Activated B cell treated with CpG ODN at 0.5 μM for 24 hours (primary cell): ENCODE data around the gene DLAT. TPM values are rescaled to one million over a fixed set of nuclear protein-coding genes. Genes with fewer than 3 reads are reported as not detected.

Experiments used
- ATAC-seq: fragments of 200-7000 bp; cut with Tn5 transposase; one replicate; pipeline ENCODE4 v1.10.0; 2021; ENCODE audit warnings: low read depth, mild to moderate bottlenecking, moderate library complexity
- CTCF ChIA-PET: fragments of 350-600 bp; sonication (Branson Sonifier 250); formaldehyde crosslinking; loops from one replicate; lab custom pipeline; 2021; ENCODE audit warnings: antibody characterized with exemption; lab: Charles Lee
- POLR2A ChIA-PET: fragments of 350-600 bp; sonication (Branson Sonifier 250); formaldehyde crosslinking; loops from one replicate; lab custom pipeline; 2021; ENCODE audit warnings: antibody characterized with exemption; lab: Charles Lee
- DNase-seq: peaks from one replicate; pipeline ENCODE4 v3.0.0; 2022
- H3K27ac Mint-ChIP-seq: one replicate; pipeline ENCODE4 v1.8.0; 2020; ENCODE audit warnings: mixed read lengths
- H3K27me3 Mint-ChIP-seq: one replicate; pipeline ENCODE4 v1.8.0; 2021; ENCODE audit warnings: mixed read lengths
- H3K36me3 Mint-ChIP-seq: one replicate; pipeline ENCODE4 v1.8.0; 2021; ENCODE audit warnings: low read depth, mixed read lengths
- H3K4me1 Mint-ChIP-seq: one replicate; pipeline ENCODE4 v1.8.0; 2021; ENCODE audit warnings: mixed read lengths
- H3K4me3 Mint-ChIP-seq: one replicate; pipeline ENCODE4 v1.8.0; 2020; ENCODE audit warnings: mild to moderate bottlenecking, mixed read lengths
- H3K9me3 Mint-ChIP-seq: one replicate; pipeline ENCODE4 v1.8.0; 2020; ENCODE audit warnings: mixed read lengths
- CTCF ChIP-seq: fragments of 200-600 bp; IDR thresholded peaks from one replicate; pipeline ENCODE4 v1.8.0; 2022; ENCODE audit warnings: antibody characterized with exemption, mild to moderate bottlenecking
- intact Hi-C: fragments of 100-400 bp; cut with micrococcal nuclease; formaldehyde crosslinking; loops from one replicate; pipeline ENCODE4 v1.15.1; 2024
- total RNA-seq: library from RNA; stranded (reverse); gene quantifications from 2 replicates; pipeline ENCODE4 v1.2.3, GENCODE V29; 2022

DLAT gene
- total RNA-seq, 1 donor from 2014 or later = 31.5 TPM

DNA sequence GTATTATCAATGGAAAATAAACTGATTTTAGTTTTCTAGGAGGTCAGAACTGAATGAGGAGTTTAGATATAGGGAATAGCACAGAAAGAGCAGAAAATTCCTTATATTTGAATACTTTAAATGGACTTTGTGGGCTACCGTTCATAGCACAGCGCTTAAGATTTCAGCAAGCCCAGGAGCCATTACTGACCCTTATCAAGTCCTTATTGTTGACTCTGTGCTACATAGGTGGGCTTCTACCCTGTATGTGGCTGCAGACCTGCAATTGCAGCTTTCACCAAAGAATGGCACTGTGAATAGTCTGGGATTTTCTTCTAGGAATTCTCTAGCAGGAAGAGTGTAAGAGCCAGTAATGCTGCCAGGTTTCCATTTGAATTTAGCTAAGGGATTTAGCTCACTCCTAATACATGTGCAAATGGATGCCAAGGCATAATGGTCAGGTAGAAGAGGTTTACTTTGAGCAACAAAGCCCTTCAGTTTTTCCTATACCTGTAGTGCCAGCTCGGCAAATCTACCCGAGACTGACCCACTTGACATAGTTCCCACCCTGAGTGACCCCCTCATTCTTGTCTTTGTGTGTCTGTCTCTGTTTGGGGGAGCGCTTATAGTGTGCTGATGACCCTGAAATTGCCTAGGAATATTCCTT is 42.5 kb upstream of the DLAT start:
- no peaks in the 10 kb centered on the region for H3K36me3 Mint-ChIP-seq
- ATAC-seq (no peak), DNase-seq (no peak)
- peaks cover 18% of the 10 kb centered on the region for H3K27me3 Mint-ChIP-seq
- no peak overlapping the region for H3K27ac Mint-ChIP-seq
- H3K9me3 Mint-ChIP-seq = no peaks in the 10 kb centered on the region
- intact Hi-C loops = loop anchor here (1.0 kb wide), 3 partner anchors 51 to 103 kb away; partner anchors contain the start of genes CFAP68 and FDXACB1
- peaks cover 4% of the 10 kb centered on the region for H3K4me1 Mint-ChIP-seq
- ChIA-PET CTCF (interaction anchor here (1.2 to 3.6 kb wide), 9 partner anchors 11 to 105 kb away, joined by 3 to 39 read pairs (median 7); no protein-coding TSS in a partner anchor), POLR2A (interaction anchor here (2.5 kb wide), 1 partner anchor 51 kb away, joined by 8 read pairs; no protein-coding TSS in a partner anchor)
- TF ChIP-seq CTCF = no peak
- no peak overlapping the region for H3K4me3 Mint-ChIP-seq

- no peaks in the 10 kb centered on the region for H3K36me3 Mint-ChIP-seq
- no peak for ATAC-seq
- no peaks in the 10 kb centered on the region for H3K9me3 Mint-ChIP-seq
- ChIA-PET CTCF (interaction anchor here (1.5 to 2.9 kb wide), 3 partner anchors 12 to 52 kb away, joined by 4 to 10 read pairs (median 6); no protein-coding TSS in a partner anchor), POLR2A (no interaction called here)
- peaks cover 12% of the 10 kb centered on the region for H3K27me3 Mint-ChIP-seq
- no peak for TF ChIP-seq CTCF
- no peak overlapping the region for H3K4me3 Mint-ChIP-seq
- intact Hi-C loops = no loop called here
- no peak for DNase-seq
- H3K4me1 Mint-ChIP-seq = no peaks in the 10 kb centered on the region
- no peak overlapping the region for H3K27ac Mint-ChIP-seq
Measured at GRCh38 chr11:111983187-111983986, 41.8 kb upstream of the DLAT start.

GRCh38 chr11:111986589-111986988 is 38.6 kb upstream of the DLAT start:
- Mint-ChIP-seq H3K9me3 (no peaks in the 10 kb centered on the region), H3K4me3 (no peak overlapping the region), H3K27ac (no peak overlapping the region), H3K36me3 (no peaks in the 10 kb centered on the region), H3K27me3 (no peaks in the 10 kb centered on the region), H3K4me1 (no peaks in the 10 kb centered on the region)
- ATAC-seq (no peak), DNase-seq (no peak)
- intact Hi-C loops = no loop called here
- ChIA-PET POLR2A (no interaction called here), CTCF (no interaction called here)
- TF ChIP-seq CTCF = no peak

- intact Hi-C loops = no loop called here
- ChIA-PET CTCF (interaction anchor here (0.7 kb wide), 1 partner anchor 12 kb away, joined by 3 read pairs; no protein-coding TSS in a partner anchor), POLR2A (no interaction called here)
- DNase-seq = no peak
- no peaks in the 10 kb centered on the region for H3K27me3 Mint-ChIP-seq
- no peak for ATAC-seq
- no peak for TF ChIP-seq CTCF
- H3K27ac Mint-ChIP-seq = no peak overlapping the region
- H3K4me1 Mint-ChIP-seq = no peaks in the 10 kb centered on the region
- H3K4me3 Mint-ChIP-seq = no peak overlapping the region
- no peaks in the 10 kb centered on the region for H3K9me3 Mint-ChIP-seq
- no peaks in the 10 kb centered on the region for H3K36me3 Mint-ChIP-seq
Measured at GRCh38 chr11:111990381-111990780, 34.8 kb upstream of the DLAT start.
